NK-92 (cell line): Measurements from ENCODE around the gene KLF1.
"Not testable (repeated sequence)": the region's sequence is repeated elsewhere in the genome, so short reads cannot be mapped to it uniquely, and the experiment has no call there.

ENCODE experiments used
- DNase-seq: peaks from one replicate; lab custom pipeline; 2025; ENCODE audit not compliant: unreplicated experiment; lab: John Stamatoyannopoulos, UW

KLF1 gene

GRCh38 chr19:12867120-12868099, 19.6 kb downstream of the KLF1 start:
- no peak for DNase-seq

GRCh38 chr19:12866416-12867119, 20.4 kb downstream of the KLF1 start:
- DNase-seq = no peak

- no peak for DNase-seq
Observed at GRCh38 chr19:12865746-12866415, 21.1 kb downstream of the KLF1 start.

- no peak for DNase-seq
Observed at GRCh38 chr19:12864721-12865715, 22.0 kb downstream of the KLF1 start.

- DNase-seq = no peak
Observed at GRCh38 chr19:12864143-12864542, 22.9 kb downstream of the KLF1 start.

- no peak for DNase-seq
Observed at GRCh38 chr19:12859546-12859945, 27.5 kb downstream of the KLF1 start.

GRCh38 chr19:12858041-12858928, 28.7 kb downstream of the KLF1 start:
- no peak for DNase-seq

- no peak for DNase-seq
Observed at GRCh38 chr19:12856653-12857052, 30.3 kb downstream of the KLF1 start.

- no peak for DNase-seq
Observed at GRCh38 chr19:12847159-12848139, 39.6 kb downstream of the KLF1 start.

- not testable (repeated sequence) for DNase-seq
Observed at GRCh38 chr19:12846613-12847012, 40.4 kb downstream of the KLF1 start.

GRCh38 chr19:12843999-12844732, 42.8 kb downstream of the KLF1 start:
- DNase-seq = no peak

GRCh38 chr19:12843328-12843727, 43.7 kb downstream of the KLF1 start:
- no peak for DNase-seq

GRCh38 chr19:12842511-12842910, 44.5 kb downstream of the KLF1 start:
- DNase-seq = no peak

GRCh38 chr19:12841094-12841493, 45.9 kb downstream of the KLF1 start:
- no peak for DNase-seq

GRCh38 chr19:12840091-12841079, 46.6 kb downstream of the KLF1 start:
- no peak for DNase-seq
